HG02759 (cell line): Measurements from ENCODE around the gene KRABD2.
"Not testable (repeated sequence)": the region's sequence is repeated elsewhere in the genome, so short reads cannot be mapped to it uniquely, and the experiment has no call there.

Experiments used
- ATAC-seq: cut with Tn5 transposase; IDR thresholded peaks from one replicate; pipeline ENCODE4 v1.9.1; 2021; ENCODE audit warnings: mild to moderate bottlenecking, moderate library complexity; ENCODE audit not compliant: unreplicated experiment

KRABD2 gene

GRCh38 chr17:8365143-8365542 is 11.4 kb downstream of the KRABD2 start:
- ATAC-seq, result no peak

- no peak for ATAC-seq
Measured at GRCh38 chr17:8362651-8363332, 13.7 kb downstream of the KRABD2 start.

- ATAC-seq, result no peak
Measured at GRCh38 chr17:8360751-8361150, 15.8 kb downstream of the KRABD2 start.

- no peak for ATAC-seq
Measured at GRCh38 chr17:8360260-8360659, 16.2 kb downstream of the KRABD2 start.

GRCh38 chr17:8359769-8360168 is 16.7 kb downstream of the KRABD2 start:
- no peak for ATAC-seq

- no peak for ATAC-seq
Measured at GRCh38 chr17:8357910-8358309, 18.6 kb downstream of the KRABD2 start.

- no peak for ATAC-seq
Measured at GRCh38 chr17:8354236-8354635, 22.3 kb downstream of the KRABD2 start.

- no peak for ATAC-seq
Measured at GRCh38 chr17:8353736-8354135, 22.8 kb downstream of the KRABD2 start.

- no peak for ATAC-seq
Measured at GRCh38 chr17:8350339-8350738, 26.2 kb downstream of the KRABD2 start.

GRCh38 chr17:8347001-8347400 is 29.5 kb downstream of the KRABD2 start:
- ATAC-seq, result not testable (repeated sequence)

GRCh38 chr17:8345951-8346665 is 30.4 kb downstream of the KRABD2 start:
- no peak for ATAC-seq

- ATAC-seq, result no peak
Measured at GRCh38 chr17:8345052-8345690, 31.3 kb downstream of the KRABD2 start.

GRCh38 chr17:8341456-8341855 is 35.0 kb downstream of the KRABD2 start:
- no peak for ATAC-seq

GRCh38 chr17:8339540-8339939 is 37.0 kb downstream of the KRABD2 start, which contains the start of gene ODF4:
ODF4 (plus strand) TSS chr17:8339840; CDS start chr17:8340052, 212 bp downstream.
- ATAC-seq, result no peak

- ATAC-seq, result no peak
Measured at GRCh38 chr17:8338753-8339140, 37.8 kb downstream of the KRABD2 start.

GRCh38 chr17:8337802-8338752 is 38.4 kb downstream of the KRABD2 start:
- ATAC-seq, result no peak

- no peak for ATAC-seq
Measured at GRCh38 chr17:8333281-8333680, 43.2 kb downstream of the KRABD2 start.

GRCh38 chr17:8332688-8333087 is 43.8 kb downstream of the KRABD2 start:
- ATAC-seq, result no peak

- ATAC-seq, result no peak
Measured at GRCh38 chr17:8332128-8332527, 44.4 kb downstream of the KRABD2 start.

- no peak for ATAC-seq
Measured at GRCh38 chr17:8327303-8327649, 49.2 kb downstream of the KRABD2 start.
